GM21737 (cell line): ENCODE data around the gene LHPP.

ENCODE experiments used
- ATAC-seq: cut with Tn5 transposase; IDR thresholded peaks from one replicate; pipeline ENCODE4 v1.9.1; 2021; ENCODE audit warnings: mild to moderate bottlenecking, moderate library complexity; ENCODE audit not compliant: unreplicated experiment

LHPP gene

DNA sequence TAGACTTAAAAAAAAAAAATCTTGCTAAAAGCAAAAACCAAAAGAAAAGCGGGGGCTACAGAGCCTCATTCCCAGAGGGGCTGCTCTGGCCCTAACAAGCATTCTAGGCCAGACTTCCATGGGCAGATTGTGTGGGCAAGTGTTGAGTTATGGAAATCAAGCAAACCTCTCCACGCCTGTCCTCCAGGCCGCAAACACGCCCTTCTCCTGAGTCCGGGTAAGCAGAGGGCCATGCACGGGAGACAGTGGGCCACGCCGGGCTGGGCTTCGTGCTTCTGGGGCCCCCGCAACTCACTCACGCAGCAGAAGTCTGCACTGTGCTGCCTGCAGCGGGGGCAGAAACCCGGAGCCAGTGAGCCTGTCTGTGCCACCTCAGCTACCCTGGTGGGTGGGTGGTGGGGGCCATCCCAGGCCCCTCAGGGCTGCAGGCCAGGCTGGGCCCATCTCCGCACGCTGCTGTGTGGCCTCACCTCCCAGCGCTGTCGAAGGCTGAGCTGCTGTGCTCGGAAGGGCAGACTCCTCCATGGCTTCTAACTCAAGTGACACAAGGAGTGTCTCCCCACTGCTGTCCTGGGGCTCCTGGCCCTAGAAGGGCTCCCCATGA is 156.9 kb downstream of the LHPP start:
- ATAC-seq: no peak

DNA sequence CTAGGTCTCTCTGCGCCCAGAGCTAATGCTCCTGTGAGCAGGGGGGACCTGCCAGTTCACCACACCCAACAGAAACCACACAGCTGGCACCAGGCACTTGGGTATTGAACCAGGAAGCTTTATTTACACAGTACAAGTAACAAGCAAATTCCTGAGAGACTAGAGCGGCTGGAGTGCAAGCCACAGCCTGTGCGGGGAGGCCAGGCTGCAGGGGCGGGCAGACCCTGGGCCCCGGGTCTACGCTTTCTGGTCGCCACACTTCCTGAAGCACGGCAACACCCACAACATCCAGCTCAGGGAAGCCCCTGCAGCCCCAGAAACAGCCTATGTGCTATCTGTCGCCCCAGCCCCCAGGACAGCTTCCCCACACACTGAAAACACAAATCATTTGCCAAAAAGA is 157.6 kb downstream of the LHPP start:
- peak; percentile 28 for ATAC-seq

DNA sequence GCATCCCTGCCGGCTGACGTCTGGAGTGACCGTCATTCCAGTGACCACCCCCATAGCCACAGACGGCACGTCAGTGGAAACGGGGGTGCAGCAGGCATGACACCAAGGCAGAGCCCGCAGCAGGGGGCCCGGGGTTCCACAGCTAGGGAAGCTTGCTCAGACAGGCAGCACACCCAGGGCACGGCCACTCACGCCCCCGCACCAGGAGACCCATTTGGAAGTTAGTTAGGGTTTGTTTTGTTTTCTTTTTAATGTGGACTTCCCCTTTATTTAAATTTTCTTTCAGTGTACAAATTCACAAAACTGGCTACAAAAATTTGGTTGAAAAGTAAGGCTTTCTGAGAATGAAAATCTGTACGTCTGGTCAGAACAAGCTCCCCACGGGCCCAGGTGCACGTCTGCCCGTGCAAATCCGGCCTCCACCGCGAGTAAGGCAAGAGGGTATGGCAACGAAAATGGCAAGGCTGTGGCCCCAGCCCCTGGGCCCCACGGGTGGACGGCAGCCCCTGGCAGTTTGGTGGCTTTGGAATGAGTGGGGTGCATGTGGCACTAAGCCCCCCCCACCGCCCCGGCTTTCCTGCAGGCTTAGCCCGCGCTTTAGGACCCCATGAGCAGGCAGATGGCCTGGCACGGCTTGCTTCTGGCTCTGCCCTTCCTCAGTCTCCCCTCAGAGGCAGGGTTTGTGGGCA is 158.3 kb downstream of the LHPP start:
- peak; percentile 46 for ATAC-seq

DNA sequence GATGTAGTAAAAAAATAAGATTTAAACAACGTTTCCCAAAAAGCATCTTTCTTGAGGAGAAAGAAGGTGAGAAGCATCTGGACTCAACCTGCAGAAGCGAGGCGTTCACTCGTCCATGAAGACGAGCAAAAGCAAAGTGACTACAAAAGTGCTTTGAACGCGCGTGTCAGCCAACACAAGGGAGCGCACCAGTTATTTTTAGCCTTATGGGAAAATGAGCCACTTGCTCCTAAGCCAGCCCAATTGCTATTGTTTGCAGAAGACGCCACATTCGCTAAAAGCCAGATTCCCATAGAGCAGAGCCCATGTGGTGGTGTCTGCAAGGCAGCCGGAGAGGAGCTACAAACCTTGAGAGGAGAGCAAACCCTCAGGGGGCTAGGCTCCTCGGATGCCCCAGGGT is 160.0 kb downstream of the LHPP start:
- no peak for ATAC-seq

DNA sequence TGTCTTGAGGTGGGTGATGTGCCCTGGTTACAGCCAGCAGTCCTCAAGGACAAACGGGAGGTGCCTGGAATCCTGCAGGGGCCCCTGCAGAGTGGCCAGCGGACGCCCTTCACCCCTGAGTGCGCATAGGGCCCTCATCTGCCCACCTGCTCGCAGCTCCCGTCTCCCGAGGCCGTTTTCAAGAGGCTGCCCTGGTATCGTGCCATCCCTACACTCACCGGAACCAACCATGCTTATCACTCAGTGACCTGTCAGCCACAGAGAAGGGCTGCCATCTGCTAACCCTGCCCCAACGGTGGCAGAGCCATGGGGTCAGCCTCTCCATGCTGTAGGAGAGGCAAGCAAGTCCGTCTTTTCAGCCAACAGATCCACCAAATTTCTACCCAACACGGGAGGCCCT is 160.5 kb downstream of the LHPP start:
- no peak for ATAC-seq

DNA sequence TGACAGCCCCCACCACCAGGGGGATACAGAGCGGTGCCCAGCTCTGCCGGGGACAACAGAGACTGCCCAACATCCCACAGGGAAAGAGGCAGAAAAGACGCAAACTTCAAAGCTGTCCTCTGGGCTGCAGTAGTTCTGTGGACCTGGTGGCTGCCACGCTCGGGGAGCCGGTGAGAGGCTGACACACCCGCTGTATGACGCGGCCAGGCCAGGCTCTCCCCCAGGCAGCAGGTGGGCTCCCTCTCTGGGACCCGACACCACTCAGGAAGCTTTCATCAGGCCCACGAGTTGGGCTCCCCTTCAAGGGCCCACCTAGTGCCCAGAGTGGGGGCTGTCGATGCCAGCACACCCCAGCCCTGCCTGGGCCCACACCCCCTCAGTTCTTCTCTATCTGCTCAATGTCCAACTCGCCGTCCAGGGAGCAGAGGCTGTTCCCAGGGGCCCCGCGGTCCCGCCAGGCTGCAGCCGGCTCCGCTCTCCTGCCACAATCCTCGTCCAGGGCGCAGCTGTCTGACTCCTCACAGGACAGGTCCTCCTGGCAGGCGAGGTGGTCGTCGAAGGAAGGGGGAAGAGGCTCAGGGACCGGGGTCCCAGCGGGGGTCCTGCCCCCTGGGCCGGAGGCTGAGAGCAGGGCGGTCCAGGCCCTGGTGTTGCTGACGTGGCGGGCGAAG is 161.4 kb downstream of the LHPP start:
- ATAC-seq: no peak

DNA sequence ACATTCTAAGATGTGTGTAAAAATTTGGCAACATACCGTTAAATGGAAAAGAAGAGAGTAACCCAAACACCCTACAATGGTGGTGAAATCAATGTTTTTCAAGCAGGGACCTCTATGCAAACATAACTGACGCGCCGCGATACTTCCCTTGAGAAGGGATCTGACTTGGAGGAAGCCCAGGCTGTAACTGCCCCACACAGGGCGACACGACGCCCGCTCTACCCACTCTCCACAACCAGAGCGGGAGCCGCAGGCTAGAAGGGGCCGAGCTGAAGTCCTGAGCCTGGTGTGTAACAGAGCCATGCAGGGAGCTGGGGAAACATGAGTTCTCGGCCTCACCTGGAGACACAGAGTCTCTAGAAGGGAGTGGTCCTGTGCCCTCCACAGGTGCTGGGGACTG is 162.4 kb downstream of the LHPP start:
- ATAC-seq: no peak

DNA sequence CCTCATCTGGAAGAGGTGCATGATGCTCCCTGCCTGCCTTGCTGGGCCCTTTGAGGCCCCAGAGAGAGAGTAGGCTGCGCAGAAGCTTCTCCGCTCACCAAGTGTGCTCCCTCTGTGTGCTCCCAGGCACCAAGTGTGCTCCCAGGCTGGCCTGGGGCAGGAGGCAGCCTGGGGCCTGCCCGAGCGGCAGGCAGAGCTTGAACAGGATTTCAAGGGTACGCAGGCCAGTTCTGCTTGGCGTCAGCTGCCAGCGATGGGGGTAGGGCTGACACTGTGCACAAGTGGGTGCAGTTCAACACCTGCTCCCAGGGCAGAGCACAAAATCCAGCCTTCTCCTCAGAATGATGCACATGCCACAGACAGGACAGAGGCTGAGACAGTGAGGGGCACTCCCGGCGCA is 162.8 kb downstream of the LHPP start:
- ATAC-seq: no peak

DNA sequence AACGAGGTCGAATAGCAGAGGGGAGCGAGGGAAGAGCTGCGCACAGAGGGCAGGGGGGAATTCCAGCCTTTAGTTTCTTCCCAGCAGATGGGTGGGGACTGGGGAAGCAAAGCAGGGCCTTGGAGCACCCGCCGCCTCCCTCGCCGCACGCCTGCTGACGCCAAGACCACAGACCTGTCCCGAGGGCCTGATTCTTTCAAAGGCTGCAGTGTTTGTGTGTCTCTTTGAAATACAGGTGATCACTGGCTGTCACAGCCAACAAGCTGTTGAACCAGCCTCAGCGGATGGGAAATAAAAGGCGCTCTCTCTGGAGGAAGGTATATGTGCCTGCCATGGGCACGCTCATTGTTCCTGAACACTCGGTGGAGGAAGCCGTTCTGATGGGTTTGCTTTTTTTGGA is 163.3 kb downstream of the LHPP start:
- no peak for ATAC-seq

DNA sequence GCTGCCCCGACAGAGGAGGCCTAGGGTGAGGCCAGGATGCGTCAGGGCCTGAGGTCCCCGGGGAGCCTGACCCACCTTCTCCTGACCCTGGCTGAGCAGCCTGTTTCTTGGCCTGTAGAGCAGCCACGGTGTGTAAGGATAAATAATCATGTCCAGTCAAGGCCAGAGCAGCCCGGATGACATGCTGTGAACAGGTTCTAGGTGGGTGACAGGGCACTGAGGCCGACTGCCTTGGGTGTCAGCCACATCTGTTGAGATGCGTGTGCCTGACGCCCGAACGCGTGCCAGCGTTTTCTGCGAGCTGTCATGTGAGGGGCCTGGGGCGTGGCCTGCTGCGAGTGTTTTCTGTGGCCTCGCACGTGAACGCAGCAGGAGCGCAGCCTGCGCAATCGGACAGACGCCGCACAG is 164.2 kb downstream of the LHPP start:
- ATAC-seq: no peak

DNA sequence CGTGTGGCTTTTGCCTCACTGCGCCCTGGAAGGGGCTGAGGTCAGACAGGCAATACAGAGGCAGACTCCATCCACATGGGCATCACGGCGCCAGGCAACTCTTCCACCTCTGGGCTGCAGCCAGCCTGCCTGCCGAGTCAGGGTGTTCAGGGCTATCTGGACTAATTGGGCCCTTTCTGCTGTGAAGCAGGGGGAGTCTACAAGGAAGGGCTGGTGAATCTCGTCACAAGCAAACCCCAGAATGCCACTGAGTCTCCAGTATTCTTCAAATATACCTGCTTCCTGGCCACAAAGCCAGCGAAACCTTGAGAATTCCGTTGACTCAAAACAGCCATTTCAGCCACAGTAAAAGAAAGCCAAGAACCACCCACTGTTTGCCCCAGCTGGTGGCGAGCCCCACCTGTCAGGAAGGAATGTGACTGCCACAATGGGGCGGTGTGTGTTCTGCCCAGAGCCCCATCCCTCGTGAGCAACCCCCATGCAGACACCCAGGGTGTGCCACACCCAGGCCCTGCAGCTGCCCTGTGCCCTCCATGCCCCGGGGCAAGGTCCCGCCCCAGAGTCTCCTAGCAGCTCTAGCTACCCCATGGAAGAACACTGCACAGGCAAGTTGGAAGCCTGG is 165.2 kb downstream of the LHPP start:
- ATAC-seq: peak; percentile 58

DNA sequence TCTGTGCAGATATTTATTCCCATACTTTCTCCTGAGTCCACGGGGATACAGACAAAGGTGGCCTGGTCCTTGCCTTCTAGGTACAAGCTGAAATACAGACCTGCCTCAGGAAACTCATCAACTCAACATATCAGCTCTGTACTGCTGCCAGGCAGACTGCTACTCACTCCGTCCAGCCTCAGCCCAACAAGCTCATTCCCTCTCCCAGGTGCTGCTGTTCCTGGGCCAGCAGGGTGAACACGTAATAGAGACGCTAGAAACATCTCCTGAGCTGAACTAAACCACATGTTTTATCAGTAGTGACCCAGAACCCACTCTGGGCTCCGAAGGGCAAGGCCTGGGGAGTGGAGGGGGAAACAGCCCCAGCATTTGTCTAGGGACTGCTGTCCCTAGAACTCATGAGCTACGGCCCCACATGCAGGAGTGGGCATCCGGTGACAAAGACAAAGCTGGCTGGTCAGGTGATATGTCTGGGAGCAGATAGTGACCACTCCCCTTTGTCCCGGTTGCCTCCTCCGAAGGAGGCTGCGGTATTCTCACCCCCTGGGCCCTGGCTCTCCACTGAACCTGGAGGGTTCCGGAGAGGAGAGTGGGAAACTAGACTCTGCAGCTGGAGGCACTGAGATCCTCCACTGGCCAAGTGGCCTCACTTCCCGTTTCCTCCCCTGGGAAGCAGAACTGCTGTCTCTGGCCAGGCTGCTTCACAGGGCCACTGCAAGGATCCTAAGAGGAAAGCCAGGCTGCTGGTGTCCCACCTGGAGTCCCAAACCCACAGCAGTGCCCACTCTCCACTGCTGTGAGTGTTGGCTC is 166.4 kb downstream of the LHPP start:
- no peak for ATAC-seq

DNA sequence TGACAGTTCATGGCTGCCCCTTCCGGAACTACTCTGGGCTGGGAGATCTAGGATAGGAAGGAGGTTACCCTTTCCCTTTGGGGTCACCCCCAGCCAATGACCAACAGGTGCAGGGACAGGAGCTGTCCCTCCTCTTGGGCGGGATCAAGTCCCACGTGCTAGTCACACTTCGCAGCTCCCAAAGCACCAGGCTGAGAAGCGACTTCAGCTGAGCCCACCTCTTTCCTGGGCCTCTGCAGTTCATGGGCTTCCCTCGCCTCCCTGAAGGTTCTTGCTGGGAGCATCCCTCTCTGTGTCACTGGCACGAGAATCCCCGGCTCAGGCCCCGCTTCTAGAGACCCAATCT is 167.0 kb downstream of the LHPP start:
- no peak for ATAC-seq

DNA sequence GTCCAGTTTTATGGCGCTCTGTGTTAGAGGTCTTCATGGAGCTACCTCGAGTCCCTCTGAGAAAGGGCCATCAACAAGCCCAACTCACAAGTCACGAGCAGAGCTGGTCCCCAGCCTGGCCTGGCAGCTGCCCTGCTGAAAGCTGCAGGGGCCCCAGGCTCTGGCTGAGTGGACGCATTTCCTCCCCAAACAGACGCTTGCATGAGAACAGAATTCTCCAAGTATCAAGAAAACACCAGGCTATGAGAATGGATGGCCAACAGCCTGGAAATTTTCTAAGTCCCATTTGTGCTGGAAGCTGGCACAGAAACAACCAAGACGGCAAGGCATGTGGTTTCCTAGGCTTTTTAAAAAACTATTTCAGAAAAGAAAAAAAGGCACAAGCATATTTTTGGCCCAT is 167.8 kb downstream of the LHPP start:
- no peak for ATAC-seq

DNA sequence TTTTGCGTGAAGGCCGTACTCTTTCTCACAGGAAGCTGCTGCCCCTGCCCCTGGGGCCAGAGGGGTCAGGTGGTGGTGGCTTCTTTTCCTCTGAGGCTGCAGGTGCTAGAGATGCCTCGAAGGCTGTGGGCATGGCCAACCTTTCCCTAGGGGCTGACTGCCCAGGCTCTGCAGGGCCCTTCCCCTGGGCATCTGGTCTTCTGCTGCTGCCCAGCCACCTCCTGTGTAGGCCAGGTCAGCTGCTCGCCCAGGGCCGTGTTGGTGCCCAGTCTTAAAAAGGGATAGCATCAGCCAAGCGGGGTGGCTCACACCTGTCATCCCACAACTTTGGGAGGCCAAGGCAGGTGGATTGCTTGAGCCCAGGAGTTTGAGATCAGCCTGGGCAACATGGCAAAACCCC is 168.2 kb downstream of the LHPP start:
- ATAC-seq: no peak

DNA sequence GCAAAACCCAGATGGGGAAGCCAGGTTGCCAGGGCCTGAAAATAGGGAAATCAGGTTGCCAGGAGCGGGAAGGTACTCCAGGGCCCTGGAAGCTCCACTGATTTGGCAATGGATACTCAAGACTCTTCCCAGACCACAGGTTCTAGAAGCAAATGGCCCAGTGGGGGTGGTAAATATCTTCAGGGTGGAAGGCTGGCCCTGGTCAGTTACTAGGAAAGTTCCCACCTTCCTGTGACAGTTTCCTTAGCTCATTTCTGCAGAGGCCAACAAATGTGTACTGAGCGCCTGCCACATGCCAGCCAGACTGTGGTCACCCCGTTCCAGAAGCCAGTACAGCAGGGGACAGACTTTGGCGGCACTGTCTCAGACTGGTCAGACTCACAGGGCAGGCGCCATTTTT is 168.9 kb downstream of the LHPP start:
- no peak for ATAC-seq

DNA sequence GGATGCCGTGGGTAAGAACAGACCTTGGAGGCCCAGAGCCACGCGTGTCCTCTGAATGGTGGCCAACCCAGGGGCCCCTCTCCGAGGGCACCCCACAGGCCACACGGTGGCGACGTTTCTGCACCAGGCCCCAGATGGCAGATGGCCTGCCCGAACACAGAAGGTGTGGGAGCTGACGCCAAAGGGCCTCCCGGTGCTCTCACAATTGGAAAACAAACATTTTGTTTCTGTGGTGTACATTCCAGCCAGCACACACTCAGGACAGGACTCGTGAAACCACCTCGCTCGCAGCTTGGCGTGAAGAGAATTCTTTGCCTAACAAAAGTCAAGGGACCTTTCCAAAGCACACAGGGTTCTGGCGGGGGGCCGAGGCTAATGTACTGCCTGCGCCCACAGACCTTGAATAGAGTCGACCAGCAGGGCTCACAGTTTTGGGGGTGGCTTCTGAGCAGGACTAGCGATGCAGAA is 170.5 kb downstream of the LHPP start:
- no peak for ATAC-seq

DNA sequence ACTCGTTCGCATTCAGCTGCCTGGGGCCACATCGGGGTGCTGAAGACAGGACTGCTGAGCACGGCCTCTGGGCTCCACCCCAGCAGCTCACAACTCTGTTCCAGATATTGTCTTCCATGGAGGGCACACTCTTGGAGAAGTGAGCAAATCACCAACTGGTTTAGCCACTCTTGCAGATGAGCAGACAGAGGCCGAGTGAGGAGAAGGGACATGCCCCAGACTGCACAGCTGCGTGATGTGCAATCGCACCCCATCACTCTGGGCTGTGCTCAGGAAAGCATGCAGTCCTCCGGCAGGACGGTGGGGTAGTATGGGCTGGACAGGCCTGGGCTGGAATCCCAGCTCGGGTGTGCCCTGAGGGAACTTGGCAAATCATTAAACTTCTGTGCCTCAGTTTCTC is 170.9 kb downstream of the LHPP start:
- no peak for ATAC-seq

DNA sequence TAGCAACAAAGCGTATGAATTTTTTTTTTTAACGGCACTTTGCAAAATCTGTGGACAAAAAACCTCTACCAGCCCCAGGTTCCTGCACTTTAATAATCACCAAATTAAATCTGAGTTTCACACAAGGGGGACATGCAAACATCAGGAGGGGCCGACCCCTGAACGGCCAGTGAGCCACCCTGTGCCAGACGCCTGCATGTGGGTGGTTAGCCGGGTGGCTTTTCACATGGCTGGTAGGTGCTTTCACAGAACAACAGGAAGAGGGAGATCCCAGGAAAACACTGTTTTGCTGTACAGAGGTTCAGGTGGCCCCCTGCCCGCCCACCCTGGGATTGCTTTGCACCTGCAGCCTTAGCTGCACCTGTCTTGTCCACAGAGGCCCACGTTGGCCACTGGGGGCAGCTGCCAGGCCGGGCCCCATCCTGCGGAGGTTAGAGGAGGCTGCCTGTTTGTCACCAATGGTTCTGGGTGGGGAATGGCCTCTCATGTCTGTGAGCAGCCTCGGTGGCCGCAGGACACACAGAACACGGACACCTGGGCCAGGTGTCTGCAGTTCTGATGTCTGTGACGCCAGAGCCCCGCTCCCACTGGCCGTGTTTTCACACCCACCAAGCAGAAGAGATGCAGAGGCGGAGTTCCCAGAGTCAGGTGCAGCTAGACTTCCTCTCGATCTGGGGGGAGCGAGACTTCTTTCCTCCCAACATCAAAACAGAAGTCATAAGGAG is 174.8 kb downstream of the LHPP start:
- ATAC-seq: no peak

DNA sequence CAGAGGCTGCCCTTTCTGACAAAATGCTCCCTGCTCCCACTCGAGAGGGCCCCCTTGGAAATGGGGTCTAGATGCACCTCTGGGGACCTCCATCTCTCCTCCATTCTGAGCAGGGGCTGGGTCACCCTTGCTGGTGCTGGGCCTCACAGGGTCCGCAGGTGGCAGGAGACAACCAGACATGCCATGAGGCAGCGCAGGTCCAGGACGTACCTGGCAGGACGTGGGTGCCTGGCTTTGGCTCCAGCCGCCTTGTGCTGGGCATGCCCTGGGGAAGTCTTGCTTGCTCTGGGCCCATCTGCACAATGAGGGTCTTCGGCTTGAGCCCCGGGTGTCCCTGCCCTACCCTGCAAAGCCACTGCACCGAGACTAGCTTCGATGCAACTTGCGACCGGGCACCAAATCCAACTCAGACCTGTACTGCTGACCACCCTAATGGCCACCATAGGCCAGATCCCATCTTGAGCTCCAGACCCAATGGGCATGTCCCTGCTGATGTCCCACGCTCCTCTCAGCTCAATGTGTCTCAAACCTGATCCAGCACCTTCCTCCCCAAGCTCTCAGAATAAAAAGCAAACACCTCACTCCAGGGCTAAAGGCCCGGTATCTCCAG is 175.6 kb downstream of the LHPP start:
- no peak for ATAC-seq
